Muscle layer of duodenum (tissue), 2 donors: Measurements from ENCODE around the gene TEK.
"Not testable (repeated sequence)": the region's sequence is repeated elsewhere in the genome, so short reads cannot be mapped to it uniquely, and the experiment has no call there.

Experiments used
- H3K27ac ChIP-seq: one replicate; pipeline ENCODE4 v1.7.0; 2013; ENCODE audit warnings: mild to moderate bottlenecking, low read length
- H3K27me3 ChIP-seq: one replicate; pipeline ENCODE4 v1.7.0; 2013; ENCODE audit warnings: low read depth, mild to moderate bottlenecking, control low read depth, low read length
- H3K36me3 ChIP-seq, 2 donors: one replicate each; pipeline ENCODE4 v1.7.0; 2013; ENCODE audit warnings: low read length in 2 of 2, control low read depth in 1 of 2, mild to moderate bottlenecking in 1 of 2; ENCODE audit not compliant: insufficient read depth in 2 of 2, control insufficient read depth in 1 of 2
- H3K4me1 ChIP-seq, 2 donors: one replicate each; pipeline ENCODE4 v1.7.0; 2013; ENCODE audit warnings: low read length in 2 of 2, mild to moderate bottlenecking in 2 of 2, control low read depth in 1 of 2, moderate library complexity in 1 of 2; ENCODE audit not compliant: insufficient read depth in 2 of 2, control insufficient read depth in 1 of 2
- H3K4me3 ChIP-seq, 2 donors: one replicate each; pipeline ENCODE4 v1.7.0; 2013; ENCODE audit warnings: low read length in 2 of 2, low read depth in 1 of 2, mild to moderate bottlenecking in 1 of 2
- H3K9me3 ChIP-seq, 2 donors: one replicate each; pipeline ENCODE4 v1.7.0; 2013; ENCODE audit warnings: low read length in 2 of 2, control low read depth in 1 of 2, mild to moderate bottlenecking in 1 of 2; ENCODE audit not compliant: control insufficient read depth in 1 of 2
- donor health status: healthy.

The TEK gene

GRCh38 chr9:27239648-27240047 lies 130.6 kb downstream of the TEK start:
- not testable (repeated sequence) for H3K4me3 ChIP-seq, H3K27me3 ChIP-seq, H3K36me3 ChIP-seq, H3K4me1 ChIP-seq, H3K27ac ChIP-seq
- H3K9me3 ChIP-seq = peaks cover 0 to 21% of the 10 kb centered on the region in 2 donors

GRCh38 chr9:27247756-27248155 lies 138.7 kb downstream of the TEK start:
- Histone ChIP-seq H3K4me1 (no peaks in the 10 kb centered on the region), H3K9me3 (no peaks in the 10 kb centered on the region), H3K27ac (no peak overlapping the region), H3K27me3 (no peaks in the 10 kb centered on the region), H3K4me3 (no peak overlapping the region), H3K36me3 (no peaks in the 10 kb centered on the region)

- Histone ChIP-seq H3K4me3 (no peak overlapping the region), H3K4me1 (no peaks in the 10 kb centered on the region), H3K36me3 (no peaks in the 10 kb centered on the region), H3K9me3 (no peaks in the 10 kb centered on the region), H3K27me3 (no peaks in the 10 kb centered on the region), H3K27ac (no peak overlapping the region)
These were observed 139.7 kb downstream of the TEK start for GRCh38 chr9:27248702-27249101.

- Histone ChIP-seq H3K4me1 (no peaks in the 10 kb centered on the region), H3K36me3 (no peaks in the 10 kb centered on the region), H3K27me3 (no peaks in the 10 kb centered on the region), H3K27ac (no peak overlapping the region), H3K9me3 (no peaks in the 10 kb centered on the region), H3K4me3 (no peak overlapping the region)
These were observed 149.6 kb downstream of the TEK start for GRCh38 chr9:27258662-27259061.

GRCh38 chr9:27260789-27261516 lies 151.9 kb downstream of the TEK start:
- no peak overlapping the region for H3K4me3 ChIP-seq
- no peaks in the 10 kb centered on the region for H3K9me3 ChIP-seq
- no peak overlapping the region for H3K27ac ChIP-seq
- no peaks in the 10 kb centered on the region for H3K4me1 ChIP-seq
- H3K36me3 ChIP-seq = no peaks in the 10 kb centered on the region
- H3K27me3 ChIP-seq = no peaks in the 10 kb centered on the region

- H3K36me3 ChIP-seq = no peaks in the 10 kb centered on the region
- H3K4me1 ChIP-seq = no peaks in the 10 kb centered on the region
- H3K9me3 ChIP-seq = no peaks in the 10 kb centered on the region
- H3K27ac ChIP-seq = no peak overlapping the region
- no peaks in the 10 kb centered on the region for H3K27me3 ChIP-seq
- no peak overlapping the region for H3K4me3 ChIP-seq
These were observed 152.6 kb downstream of the TEK start for GRCh38 chr9:27261517-27262211.

GRCh38 chr9:27272103-27272502 lies 163.1 kb downstream of the TEK start:
- H3K4me1 ChIP-seq = no peaks in the 10 kb centered on the region
- H3K36me3 ChIP-seq = no peaks in the 10 kb centered on the region
- no peak overlapping the region for H3K4me3 ChIP-seq
- no peaks in the 10 kb centered on the region for H3K27me3 ChIP-seq
- no peaks in the 10 kb centered on the region for H3K9me3 ChIP-seq
- H3K27ac ChIP-seq = no peak overlapping the region

GRCh38 chr9:27273186-27273585 lies 164.2 kb downstream of the TEK start:
- Histone ChIP-seq H3K9me3 (no peaks in the 10 kb centered on the region), H3K4me3 (no peak overlapping the region), H3K27ac (no peak overlapping the region), H3K4me1 (no peaks in the 10 kb centered on the region), H3K36me3 (no peaks in the 10 kb centered on the region), H3K27me3 (no peaks in the 10 kb centered on the region)

GRCh38 chr9:27276193-27277030 lies 167.4 kb downstream of the TEK start:
- H3K27me3 ChIP-seq = no peaks in the 10 kb centered on the region
- no peaks in the 10 kb centered on the region for H3K9me3 ChIP-seq
- no peaks in the 10 kb centered on the region for H3K36me3 ChIP-seq
- H3K4me3 ChIP-seq = peak overlapping the region; percentile 39 to 40
- H3K27ac ChIP-seq = no peak overlapping the region
- no peaks in the 10 kb centered on the region for H3K4me1 ChIP-seq

GRCh38 chr9:27278374-27278773 lies 169.3 kb downstream of the TEK start:
- H3K27me3 ChIP-seq = no peaks in the 10 kb centered on the region
- H3K27ac ChIP-seq = no peak overlapping the region
- H3K36me3 ChIP-seq = no peaks in the 10 kb centered on the region
- H3K9me3 ChIP-seq = no peaks in the 10 kb centered on the region
- no peaks in the 10 kb centered on the region for H3K4me1 ChIP-seq
- H3K4me3 ChIP-seq = no peak overlapping the region

- Histone ChIP-seq H3K27ac (no peak overlapping the region), H3K4me3 (no peak overlapping the region)
These were observed 170.6 kb downstream of the TEK start for GRCh38 chr9:27279611-27280010.

More at GRCh38 chr9:27279611-27280010, 170.6 kb downstream of the TEK start:
- Histone ChIP-seq H3K4me1 (no peaks in the 10 kb centered on the region), H3K36me3 (no peaks in the 10 kb centered on the region), H3K27me3 (no peaks in the 10 kb centered on the region), H3K9me3 (no peaks in the 10 kb centered on the region)
